Measurements from ENCODE around the gene MSI2.
"Not testable (repeated sequence)": the region's sequence is repeated elsewhere in the genome, so short reads cannot be mapped to it uniquely, and the experiment has no call there.

Gene MSI2

GRCh38 chr17:57619061-57619937, 363.0 kb downstream of the MSI2 start:
- DNase-seq (ENCODE audit: low spot score), result no peak

GRCh38 chr17:57620576-57620975, 364.3 kb downstream of the MSI2 start:
- DNase-seq (ENCODE audit: low spot score), result no peak

GRCh38 chr17:57621791-57622190, 365.5 kb downstream of the MSI2 start:
- DNase-seq (ENCODE audit: low spot score), result not testable (repeated sequence)

GRCh38 chr17:57622306-57622682, 366.0 kb downstream of the MSI2 start:
- no peak for DNase-seq (ENCODE audit: low spot score)

- no peak for DNase-seq (ENCODE audit: low spot score)
Measured at GRCh38 chr17:57622683-57623433, 366.5 kb downstream of the MSI2 start.

- no peak for DNase-seq (ENCODE audit: low spot score)
Measured at GRCh38 chr17:57623620-57624019, 367.3 kb downstream of the MSI2 start.

- peak; percentile 15 for DNase-seq (ENCODE audit: low spot score)
Measured at GRCh38 chr17:57624386-57624785, 368.1 kb downstream of the MSI2 start.

- no peak for DNase-seq (ENCODE audit: low spot score)
Measured at GRCh38 chr17:57625511-57625910, 369.2 kb downstream of the MSI2 start.

GRCh38 chr17:57625957-57626356, 369.6 kb downstream of the MSI2 start:
- DNase-seq (ENCODE audit: low spot score), result no peak

- no peak for DNase-seq (ENCODE audit: low spot score)
Measured at GRCh38 chr17:57626520-57627210, 370.3 kb downstream of the MSI2 start.

GRCh38 chr17:57627591-57627990, 371.3 kb downstream of the MSI2 start:
- no peak for DNase-seq (ENCODE audit: low spot score)

GRCh38 chr17:57628421-57628820, 372.1 kb downstream of the MSI2 start:
- DNase-seq (ENCODE audit: low spot score), result no peak

- no peak for DNase-seq (ENCODE audit: low spot score)
Measured at GRCh38 chr17:57629470-57629869, 373.1 kb downstream of the MSI2 start.

- no peak for DNase-seq (ENCODE audit: low spot score)
Measured at GRCh38 chr17:57629886-57630285, 373.6 kb downstream of the MSI2 start.

GRCh38 chr17:57630736-57631135, 374.4 kb downstream of the MSI2 start:
- DNase-seq (ENCODE audit: low spot score), result no peak

- DNase-seq (ENCODE audit: low spot score), result no peak
Measured at GRCh38 chr17:57631871-57632270, 375.5 kb downstream of the MSI2 start.

- no peak for DNase-seq (ENCODE audit: low spot score)
Measured at GRCh38 chr17:57632294-57632693, 376.0 kb downstream of the MSI2 start.

GRCh38 chr17:57633236-57633635, 376.9 kb downstream of the MSI2 start:
- DNase-seq (ENCODE audit: low spot score), result no peak

- no peak for DNase-seq (ENCODE audit: low spot score)
Measured at GRCh38 chr17:57634713-57635465, 378.6 kb downstream of the MSI2 start.

- DNase-seq (ENCODE audit: low spot score), result no peak
Measured at GRCh38 chr17:57636274-57636673, 380.0 kb downstream of the MSI2 start.

- no peak for DNase-seq (ENCODE audit: low spot score)
Measured at GRCh38 chr17:57636985-57637665, 380.8 kb downstream of the MSI2 start.
